RKO (cell line): ENCODE results near the gene OR5H2.
"Not testable (repeated sequence)": the region's sequence is repeated elsewhere in the genome, so short reads cannot be mapped to it uniquely, and the experiment has no call there.

Source experiments
- DNase-seq: peaks from one replicate; pipeline ENCODE4 v3.0.0-alpha.2; 2016; ENCODE audit warnings: low spot score

OR5H2 gene

DNA sequence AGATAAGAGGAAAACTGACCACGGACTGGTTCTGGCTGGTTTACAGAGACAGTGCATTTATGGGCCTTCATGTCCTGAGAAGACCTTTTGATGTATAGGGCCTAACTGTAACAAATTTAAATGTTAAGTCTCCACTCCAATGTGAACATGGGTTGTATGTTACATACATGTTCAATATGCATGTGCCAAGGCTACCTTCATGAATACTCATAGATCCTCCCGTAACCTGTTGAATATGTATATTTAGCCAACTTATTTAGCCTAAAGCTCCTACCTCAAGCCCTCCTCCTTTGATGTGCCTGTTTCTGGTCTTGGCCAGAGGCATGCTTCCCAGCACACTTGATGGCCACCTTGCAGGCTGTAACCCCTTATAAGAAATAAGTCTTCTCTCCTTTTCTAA lies at the start of gene OR5H2:
OR5H2 (plus strand) TSS at position 301 of the 400 bp plus-strand sequence. CDS start 398 bp downstream, outside the sequence.
- no peak for DNase-seq

DNA sequence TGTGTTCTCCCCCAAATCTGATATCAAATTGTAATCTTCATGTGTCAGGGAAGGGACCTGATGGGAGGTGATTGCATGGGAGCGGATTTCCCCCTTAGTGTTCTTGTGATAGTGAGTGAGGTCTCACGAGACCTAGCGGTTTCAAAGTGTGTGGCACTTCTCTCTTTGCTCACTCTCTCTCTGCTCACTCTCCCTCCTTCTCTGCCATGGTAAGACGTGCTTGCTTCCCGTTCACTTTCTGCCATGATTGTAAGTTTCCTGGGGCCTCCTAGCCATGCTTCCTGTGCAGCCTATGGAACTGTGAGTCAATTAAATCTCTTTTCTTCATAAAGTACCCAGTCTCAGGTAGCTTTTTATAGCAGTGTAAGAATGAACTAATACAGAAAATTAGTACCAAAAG lies 48.8 kb upstream of the OR5H2 start:
- DNase-seq = no peak

DNA sequence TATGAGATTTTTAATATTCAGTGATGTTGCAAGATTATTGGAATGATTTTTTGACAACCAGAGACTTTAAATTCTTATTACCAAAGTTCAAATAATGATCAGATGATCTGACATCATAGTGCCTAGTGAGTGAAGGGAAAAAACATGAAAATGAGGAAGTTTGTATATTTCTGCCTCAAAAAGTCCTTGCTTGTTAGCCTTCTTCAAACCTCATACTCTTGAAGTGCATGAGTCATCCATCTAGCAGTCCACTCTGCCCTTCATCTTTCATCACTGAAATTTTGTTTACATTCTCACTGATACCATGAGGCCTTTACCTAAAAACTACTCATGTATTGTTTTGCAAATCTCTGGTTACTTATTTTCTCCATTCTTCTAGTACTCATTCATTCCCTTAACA lies 42.2 kb upstream of the OR5H2 start:
- DNase-seq = no peak

DNA sequence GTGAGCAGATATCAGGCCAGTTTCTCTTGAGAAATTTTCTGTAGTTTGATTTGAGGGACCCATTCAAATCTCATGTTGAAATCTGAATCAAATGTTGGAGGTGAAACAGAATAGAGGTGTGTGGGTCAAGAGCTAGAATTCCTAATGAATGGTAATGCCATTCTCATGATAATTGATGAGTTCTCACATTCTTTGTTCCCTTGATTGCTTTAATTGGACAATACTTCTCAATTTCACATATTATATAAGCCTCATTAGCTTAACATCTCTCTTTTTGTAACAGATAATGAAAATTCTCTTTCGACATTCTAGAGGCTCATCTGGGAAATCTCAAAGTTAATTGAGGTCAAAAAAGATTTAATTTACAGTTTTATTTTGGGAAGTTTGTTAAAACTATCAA lies 40.1 kb upstream of the OR5H2 start:
- DNase-seq = no peak

DNA sequence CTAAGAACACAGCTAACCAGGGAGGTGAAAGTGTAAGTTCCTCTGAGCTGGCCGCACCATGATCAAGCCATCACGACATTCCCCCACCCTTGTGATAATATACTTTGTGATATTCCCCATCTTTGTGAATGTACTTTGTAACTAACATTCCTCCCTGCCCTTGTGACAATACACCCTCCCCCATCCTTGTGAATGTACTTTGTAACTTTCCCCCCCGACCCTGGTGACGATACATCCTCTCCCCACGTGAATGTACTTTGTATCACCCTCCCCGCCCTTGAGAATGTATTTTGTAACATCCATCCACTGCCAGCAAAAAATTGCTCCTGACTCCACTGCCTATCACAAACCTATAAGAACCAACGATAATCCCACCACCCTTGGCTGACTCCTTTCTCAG lies 38.5 kb upstream of the OR5H2 start:
- DNase-seq = no peak

DNA sequence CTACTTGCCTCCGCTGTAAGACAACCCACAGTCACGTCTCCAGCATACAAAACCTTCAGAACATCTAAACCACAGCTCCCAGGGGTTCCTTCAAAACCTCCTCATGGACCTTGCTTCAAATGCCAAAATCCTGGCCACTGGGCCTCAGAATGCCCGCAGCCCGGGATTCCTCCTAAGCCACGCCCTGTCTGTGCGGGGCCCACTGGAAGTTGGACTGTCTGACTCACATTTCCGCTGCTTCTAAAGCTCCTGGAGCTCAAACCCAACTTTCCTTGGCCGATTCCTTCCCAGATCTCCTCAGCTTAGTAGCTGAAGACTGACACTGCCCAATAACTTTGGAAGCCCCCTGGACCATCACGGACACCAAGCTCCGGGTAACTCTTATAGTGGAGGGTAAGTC lies 36.2 kb upstream of the OR5H2 start:
- DNase-seq = no peak

DNA sequence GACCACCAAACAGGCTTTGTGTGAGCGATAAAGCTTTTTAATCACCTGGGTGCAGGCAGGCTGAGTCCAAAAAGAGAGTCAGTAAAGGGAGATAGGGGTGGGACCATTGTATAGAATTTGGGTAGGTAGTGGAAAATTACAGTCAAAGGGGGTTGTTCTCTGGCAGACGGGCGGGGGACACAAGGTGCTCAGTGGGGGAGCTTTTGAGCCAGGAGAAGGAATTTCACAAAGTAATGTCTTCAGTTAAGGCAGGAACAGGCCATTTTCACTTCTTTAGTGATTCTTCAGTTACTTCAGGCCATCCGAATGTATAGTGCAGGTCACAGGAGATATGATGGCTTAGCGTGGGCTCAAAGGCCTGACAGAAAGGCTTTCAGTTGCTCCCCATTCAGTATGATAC lies 26.3 kb upstream of the OR5H2 start:
- DNase-seq = not testable (repeated sequence)

DNA sequence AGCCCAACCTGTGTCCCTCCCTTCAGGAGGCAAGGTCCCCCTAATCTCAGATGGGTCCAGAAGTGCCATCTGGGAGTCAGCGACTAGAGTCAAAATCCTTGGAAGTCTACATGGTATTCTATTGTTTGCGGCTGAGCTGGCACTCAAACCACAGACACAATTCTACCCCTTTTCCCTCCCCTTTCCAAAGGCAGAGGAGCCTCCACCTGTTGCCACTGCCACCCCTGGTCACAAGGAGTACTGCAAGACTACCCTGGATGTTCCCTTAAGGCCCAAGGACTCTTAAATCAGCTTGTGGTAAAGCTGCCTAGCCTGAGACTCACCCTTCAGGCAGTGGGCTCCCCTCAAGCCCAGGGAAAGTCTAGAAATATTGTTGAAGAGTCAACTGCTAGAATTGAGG lies 22.6 kb upstream of the OR5H2 start:
- peak; percentile 17 for DNase-seq

DNA sequence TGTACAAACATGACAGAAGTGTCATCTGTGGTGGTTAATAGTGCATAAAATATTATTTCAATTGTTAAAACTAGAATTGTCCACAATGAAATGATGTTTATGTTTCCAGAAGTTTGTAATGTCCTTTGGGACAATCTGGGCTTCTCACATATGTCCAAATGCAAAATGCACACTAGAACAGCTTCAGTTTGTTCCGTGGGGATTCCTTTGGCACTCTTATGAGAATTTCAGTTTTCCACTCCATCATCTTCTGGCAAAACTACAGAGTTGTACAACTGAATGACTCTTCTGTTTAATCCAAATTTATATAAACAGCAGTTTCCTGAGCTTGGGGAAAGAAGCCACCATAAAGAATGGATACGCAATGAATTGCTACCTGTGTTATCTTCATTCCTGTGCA lies 20.3 kb upstream of the OR5H2 start:
- DNase-seq = no peak

DNA sequence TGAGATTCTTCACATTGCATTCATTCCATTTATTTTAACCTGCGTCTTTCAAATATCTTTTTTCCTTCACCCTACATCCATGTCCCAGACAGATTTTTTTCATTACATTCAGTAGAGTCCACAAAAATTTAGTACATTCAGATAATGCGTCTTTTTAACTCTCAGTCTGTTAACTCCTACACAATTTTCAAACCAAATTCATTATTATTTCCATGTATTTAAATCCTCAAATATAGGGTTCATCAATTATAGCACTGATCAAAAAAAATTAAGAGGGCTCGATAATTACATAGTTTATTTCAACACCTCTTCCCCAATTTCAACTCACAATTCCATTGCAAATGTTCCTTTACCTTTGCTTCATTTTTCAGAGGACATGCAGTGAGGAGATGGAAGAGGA lies 18.4 kb upstream of the OR5H2 start, which contains the start of gene OR5H6:
OR5H6 (plus strand) TSS at position 301 of the 400 bp plus-strand sequence; CDS start at position 390, 89 bp downstream.
- no peak for DNase-seq

DNA sequence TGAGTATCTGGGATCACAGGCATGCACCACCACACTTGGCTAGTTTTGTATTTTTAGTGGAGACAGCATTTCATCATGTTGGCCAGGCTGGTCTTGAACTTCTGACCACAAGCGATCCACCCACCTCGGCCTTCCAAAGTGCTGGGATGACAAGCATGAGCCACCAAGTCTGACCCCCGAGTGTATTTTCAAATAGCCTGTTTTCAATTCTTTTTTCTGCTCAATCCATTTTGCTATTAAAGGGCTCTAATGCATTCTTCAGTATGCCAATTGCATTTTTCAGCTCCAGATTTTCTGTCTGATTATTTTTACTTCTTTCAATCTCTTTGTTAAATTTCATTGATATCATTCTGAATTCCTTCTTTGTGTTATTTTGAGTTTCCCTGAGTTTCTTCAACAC lies 12.5 kb upstream of the OR5H2 start:
- no peak for DNase-seq

DNA sequence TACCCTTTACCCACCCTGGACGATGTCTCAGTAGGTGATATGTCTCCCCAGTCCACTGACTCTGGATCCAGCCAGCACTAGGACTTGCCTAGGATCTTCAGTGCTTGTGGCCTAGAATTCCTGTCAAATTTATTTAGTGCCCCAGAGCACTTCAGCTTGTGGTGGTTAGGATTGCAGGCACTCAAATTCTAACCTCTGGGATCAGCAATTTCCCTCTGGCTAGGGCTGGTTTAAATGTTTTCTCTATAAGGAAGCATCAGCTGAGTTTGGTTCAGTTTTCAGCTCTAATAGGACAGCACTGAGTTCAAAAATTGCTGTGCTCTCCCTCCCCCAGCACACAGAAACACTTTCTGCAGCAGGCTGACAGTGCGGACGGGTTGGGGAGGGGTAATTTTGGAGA lies 10.2 kb upstream of the OR5H2 start:
- no peak for DNase-seq

DNA sequence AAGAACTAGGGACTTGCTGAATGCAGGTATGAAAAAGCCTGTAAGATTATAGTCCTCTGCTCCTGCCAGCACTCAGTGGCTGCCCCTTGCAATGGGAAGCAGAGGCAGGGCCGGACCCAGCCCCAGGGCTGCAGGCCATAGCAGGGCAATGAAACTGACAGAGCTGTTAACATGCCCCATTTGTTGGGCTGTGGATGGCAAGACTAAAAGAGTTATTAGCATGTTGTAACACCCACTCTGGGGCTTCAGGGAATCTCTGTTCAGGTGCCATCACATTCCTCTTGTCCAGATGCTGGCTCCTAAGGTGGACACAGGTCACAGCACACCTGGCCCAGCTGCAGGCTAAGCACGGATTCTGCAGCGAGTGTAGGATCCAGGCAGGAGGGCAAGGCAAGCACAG lies 7.4 kb upstream of the OR5H2 start:
- DNase-seq = no peak

DNA sequence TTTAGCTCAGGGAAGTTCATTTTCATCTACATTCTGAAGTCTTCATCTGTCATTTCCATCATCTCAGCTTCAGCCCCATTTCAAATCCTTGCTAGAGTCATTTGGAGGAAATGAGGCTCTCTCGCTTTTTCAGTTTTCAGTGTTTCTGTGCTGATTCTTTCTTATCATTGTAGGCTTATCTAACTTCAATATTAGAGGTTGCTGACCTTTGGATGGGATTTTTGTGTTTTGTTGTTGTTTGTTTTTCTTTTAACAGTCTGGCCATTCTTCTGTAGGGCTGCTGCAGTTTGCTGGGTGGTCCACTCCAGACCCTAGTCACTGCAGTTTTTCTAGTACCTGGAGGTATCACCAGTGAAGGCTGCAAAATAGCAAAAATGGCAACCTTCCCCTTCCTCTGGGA lies 8.6 kb downstream of the OR5H2 start:
- no peak for DNase-seq

DNA sequence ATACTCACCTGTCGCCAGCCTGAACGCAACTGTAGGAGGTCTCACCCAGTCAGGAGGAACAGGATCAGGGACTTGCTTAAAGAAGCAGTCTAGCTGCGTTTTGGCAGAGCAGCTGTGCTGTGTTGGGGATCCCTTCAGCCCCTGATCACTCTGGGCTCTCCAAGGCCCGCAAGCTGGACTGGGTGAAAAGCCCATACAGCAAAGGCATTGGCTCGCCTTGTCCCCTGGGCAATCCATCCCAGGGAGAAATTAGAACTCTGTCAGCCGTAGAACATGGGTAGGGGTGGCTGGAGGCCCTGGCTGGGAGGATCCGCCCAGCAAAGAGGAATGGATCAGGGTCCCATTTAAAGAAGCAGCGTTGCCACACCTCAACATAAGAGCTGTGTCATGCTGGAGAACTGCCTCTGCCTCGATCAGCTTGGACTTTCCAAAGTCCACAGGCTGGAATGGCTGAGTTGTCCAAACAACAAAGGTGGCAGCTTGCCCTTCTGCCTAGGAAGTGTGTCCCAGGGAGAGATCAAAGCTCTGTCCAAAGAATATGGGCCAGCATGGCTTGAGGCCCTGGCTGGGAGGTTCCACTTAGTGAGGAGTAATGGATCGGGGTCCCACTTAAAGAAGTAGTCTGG lies 9.1 kb downstream of the OR5H2 start:
- DNase-seq = no peak

DNA sequence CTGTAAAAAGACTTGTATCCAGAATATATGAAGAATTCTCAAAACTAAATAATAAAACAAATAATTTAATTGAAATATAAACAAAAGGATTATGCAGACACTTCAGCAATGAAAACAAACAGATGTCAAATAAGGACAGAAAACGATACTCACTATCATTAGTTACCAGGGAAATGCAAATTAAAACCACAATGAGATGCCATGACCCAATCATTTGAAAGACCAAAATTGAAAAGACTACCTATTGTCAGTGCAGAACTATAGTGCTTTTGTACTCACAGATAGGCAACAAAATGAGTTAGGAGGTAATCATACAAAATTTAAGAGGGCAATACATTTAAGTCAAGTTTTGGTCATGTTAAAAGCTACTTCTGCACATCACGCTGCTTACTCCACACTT lies 39.8 kb downstream of the OR5H2 start:
- no peak for DNase-seq

DNA sequence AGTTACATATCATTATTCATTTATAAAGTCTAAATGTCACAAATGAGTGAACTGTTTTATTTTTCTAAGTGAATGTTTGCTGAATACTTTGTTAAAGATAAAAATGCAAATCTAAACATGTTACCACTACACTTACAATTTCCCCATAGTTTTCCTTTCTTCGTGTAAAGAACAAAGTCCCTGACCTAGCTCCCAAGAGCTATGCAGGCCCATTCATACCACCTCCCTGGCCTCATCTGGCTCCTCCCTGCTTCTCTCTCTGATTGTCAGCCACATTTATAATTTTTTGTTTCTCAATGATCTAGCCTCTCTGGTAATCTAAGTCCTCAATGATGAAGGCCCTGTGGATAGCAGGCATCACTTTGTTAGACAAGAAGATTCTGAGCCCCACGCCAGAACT lies 40.4 kb downstream of the OR5H2 start:
- no peak for DNase-seq

DNA sequence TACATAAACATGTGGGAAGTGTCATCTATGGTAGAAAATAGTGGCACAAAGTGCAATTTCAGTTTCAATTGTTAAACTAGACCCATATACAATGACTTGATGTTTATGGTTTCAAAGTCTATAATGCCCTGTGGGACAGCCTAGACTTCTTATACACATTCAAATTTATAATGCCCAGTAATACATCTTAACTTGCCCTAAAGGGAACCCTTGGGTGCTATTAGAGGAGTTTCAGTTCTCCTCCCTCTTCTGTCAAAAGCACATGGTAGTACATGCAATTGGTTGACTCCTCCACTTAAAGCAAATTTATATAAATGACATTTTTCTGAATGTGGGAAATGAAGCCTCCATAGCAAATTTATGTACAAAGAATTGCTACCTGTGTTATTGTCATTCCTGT lies 41.1 kb downstream of the OR5H2 start:
- no peak for DNase-seq

DNA sequence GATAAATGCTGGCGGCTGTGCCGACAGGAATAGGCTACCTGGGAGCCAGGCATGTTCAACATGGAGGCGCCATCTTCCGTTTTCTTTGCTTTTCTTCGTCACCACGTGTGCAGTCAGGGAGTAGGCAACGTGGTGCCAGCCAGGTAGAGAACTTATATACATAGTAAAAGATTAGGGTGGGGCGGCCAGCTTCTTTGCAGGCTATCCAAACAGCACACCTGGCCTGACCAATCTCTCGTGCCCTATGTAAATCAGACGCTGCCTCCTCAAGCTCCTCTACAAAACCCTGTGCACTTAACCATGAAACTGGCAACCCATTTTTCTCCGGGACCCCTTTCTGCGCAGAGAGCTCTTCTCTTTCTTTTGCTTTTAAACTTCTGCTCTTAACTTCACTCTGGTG lies 42.8 kb downstream of the OR5H2 start:
- no peak for DNase-seq

DNA sequence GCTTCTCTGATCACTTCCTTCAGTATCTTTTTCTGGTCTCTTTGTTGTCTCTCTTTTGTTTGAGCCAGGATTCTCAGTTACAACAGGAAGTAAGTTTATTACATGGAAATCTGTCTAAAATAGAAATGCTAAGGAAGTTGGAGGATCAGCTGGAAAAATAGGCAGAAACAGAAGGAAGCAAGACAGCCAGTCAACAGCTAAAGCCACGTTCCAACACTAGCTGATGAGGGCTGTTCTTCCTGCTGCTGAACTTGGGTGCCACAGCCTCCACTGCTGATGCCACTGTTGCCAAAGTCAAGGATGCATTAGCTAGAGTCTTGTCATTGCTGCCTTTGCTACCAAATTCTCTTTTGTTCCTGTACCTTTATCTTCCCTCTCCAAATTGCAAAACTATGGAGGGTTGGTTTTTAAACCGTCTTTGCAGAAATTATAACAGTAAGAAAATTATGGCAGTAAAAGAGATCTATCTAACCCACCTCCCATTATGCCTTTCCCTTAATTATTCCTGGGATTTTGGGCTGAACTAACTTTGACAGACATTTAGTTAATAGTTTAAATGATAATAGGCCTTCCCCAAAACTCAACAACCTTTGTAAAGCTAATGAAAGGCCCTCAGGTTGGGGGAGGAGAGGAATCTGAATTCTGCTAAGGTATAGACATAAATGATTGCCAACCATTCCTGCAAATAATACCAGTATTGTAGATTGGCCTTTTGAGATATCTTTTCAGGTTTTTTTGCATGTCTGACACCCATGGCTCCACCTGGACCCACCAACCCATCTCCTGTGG lies 44.0 kb downstream of the OR5H2 start:
- DNase-seq = no peak

DNA sequence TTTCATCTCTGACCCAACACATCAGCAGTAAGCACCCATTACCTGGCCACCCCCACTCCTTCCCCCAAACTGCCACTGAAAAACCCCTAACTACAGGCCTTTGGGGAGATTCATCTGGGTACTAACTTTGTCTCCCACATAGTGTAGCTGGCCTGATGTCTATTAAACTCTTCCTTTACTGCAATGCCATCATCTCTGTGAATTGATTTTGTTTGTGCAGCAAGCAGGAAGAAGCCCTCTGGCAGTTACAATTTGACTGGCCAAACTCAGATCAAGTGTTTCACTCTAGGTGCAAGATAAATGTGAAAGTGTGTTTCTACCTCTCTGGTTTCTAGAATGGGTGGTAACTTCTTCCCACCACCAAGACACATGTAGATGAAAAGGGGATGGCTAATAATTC lies 44.6 kb downstream of the OR5H2 start:
- no peak for DNase-seq

DNA sequence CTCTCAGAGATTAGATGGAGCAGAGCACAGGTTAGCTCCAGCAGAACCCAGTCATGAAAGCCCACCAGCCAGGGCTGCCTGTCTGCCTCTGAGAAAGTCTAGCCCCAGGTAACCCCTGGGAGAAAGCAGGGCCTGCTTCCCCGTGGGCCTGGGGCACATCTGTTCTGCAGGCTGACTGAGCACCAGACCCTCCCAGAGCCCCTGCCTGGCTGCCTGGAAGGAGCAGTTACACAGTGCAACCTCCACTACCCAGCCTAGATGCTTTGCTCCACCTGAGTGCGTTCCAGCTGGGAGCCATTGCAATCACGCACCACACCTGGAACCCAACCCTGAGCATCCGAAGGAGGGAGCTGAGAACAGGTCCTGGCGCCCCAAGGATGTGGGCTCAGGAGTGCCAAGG lies 46.6 kb downstream of the OR5H2 start:
- no peak for DNase-seq

DNA sequence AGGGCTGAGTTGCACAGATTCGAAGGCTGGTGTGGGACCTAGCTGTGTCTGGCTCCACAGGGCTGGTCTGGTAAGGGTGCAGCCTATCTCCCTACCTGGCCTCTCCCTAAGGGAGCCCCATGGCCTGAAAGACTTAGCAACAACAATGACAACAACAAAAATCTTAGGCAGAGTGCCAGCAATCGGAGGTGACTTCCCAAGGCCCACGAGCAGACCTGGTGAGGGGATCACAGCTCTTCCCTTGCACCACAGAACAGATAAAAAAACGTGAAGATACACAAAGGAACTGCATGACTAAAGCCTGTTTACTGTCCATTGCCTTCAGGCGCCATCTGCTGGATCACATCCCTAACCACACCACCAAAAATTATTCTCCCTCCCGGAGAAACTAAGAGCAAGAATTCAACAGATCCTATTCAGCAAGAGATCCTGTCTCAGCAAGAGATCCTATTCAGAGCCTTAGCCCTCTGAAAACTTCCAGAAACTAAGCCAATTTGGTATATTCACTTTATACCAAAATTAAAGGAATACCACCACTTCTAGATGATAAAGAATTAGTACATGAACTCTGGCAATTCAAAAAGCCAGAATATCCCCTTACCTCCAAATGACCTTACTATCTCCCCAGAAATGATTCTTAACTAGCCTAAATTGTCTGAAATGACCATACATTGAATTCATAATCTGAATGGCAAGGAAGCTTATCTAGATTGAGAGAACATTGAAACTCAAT lies 47.3 kb downstream of the OR5H2 start:
- peak; percentile 68 for DNase-seq
